ENCODE measurements around the gene CYGB.
A peak's percentile ranks its signal among the peaks of the same experiment; 100 is the strongest.
"Not testable (repeated sequence)": the region's sequence is repeated elsewhere in the genome, so short reads cannot be mapped to it uniquely, and the experiment has no call there.

CYGB gene

GRCh38 chr17:76540381-76541300 lies 3.1 kb upstream of the CYGB start:
- Histone ChIP-seq H3K9me3 (ENCODE audit: control insufficient read depth, insufficient read depth, low read length) (no peaks in the 10 kb centered on the region), H3K9ac (ENCODE audit: low read depth, low read length) (peak overlapping the region; percentile 25; the same call in 1 of the 2 replicates), H3K4me1 (ENCODE audit: insufficient read depth, low read length) (peaks cover 35% of the 10 kb centered on the region), H3K36me3 (ENCODE audit: insufficient read depth, low read length) (no peaks in the 10 kb centered on the region)

DNA sequence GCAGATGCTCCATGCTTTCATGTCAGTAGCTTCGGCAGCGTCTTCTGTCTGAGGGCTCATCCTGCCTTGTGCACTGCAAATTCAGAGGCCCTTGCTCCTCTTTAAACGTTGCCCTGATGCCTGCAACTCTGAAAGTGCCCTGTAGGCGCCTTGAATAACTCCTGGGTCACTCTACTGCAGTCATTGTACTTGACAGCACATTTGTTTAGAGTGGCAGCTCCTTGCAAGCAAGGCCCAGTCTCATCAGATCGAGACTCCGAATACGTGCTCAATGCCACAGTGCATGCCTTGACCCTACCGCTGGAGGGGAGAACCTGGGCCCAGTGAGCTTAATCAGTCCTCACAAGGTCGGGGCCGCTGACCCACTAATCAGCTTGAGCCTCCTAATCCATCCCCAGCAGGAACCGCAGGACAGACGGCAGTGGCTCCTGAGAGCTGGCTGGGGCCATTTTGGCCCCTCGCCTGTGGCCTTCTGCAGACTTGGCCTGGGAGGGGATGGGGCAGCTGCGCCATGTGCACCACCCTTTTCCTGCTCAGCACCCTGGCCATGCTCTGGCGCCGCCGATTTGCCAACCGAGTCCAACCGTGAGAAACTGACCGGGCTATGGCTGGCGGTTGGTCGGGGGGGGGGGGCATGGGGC lies 2.2 kb upstream of the CYGB start, which contains the start of gene PRCD:
PRCD (plus strand) TSS at position 414 of the 641 bp plus-strand sequence; CDS start at position 512, 98 bp downstream.
- peaks cover 41% of the 10 kb centered on the region for H3K4me1 ChIP-seq (ENCODE audit: insufficient read depth, low read length)
- peak within 1 kb of the TSS; percentile 25; the same call in 1 of the 2 replicates for H3K9ac ChIP-seq (ENCODE audit: low read depth, low read length)
- no peaks in the 10 kb centered on the region for H3K9me3 ChIP-seq (ENCODE audit: control insufficient read depth, insufficient read depth, low read length)
- H3K36me3 ChIP-seq (ENCODE audit: insufficient read depth, low read length) = no peaks in the 10 kb centered on the region

- Histone ChIP-seq H3K9me3 (ENCODE audit: control insufficient read depth, insufficient read depth, low read length) (no peaks in the 10 kb centered on the region), H3K36me3 (ENCODE audit: insufficient read depth, low read length) (no peaks in the 10 kb centered on the region), H3K9ac (ENCODE audit: low read depth, low read length) (peak overlapping the region; percentile 61; the same call in 1 of the 2 replicates), H3K4me1 (ENCODE audit: insufficient read depth, low read length) (peaks cover 36% of the 10 kb centered on the region)
Observed at GRCh38 chr17:76538941-76539570, 1.5 kb upstream of the CYGB start.

DNA sequence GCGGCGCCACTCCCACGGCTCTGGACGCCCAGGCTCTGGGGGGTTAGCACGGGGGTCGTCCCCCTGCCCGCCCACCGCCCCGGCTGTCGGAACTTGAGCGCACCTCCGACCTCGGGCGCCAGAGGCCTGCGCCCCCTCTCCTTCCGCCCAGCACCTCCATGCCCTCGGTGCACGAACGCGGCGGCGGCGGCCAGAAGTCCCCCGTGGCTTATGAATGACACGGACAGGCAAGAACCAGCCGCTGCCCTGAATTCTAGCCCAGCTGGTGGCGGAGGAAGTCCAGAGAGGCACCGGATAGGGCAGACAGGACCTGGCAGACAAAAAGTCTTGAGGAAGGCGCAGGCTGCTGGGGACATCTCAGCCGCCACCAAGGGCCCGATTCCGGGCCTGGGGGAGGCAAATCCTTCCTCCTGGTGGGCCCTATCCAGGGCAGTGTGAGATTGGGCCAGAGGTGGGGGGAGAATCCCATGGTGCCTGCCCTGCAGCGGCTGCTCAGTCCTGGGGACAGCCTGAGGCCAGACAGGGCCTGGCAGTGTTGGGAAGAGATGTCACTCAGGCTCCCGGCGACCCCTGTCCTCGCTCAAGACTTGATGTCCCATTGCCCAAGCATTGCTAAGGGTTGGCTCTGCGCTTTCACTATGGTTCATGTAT lies 897 bp upstream of the CYGB start:
- Histone ChIP-seq H3K9ac (ENCODE audit: low read depth, low read length) (peak overlapping the region; percentile 61), H3K4me1 (ENCODE audit: insufficient read depth, low read length) (peaks cover 30% of the 10 kb centered on the region), H3K36me3 (ENCODE audit: insufficient read depth, low read length) (no peaks in the 10 kb centered on the region), H3K9me3 (ENCODE audit: control insufficient read depth, insufficient read depth, low read length) (no peaks in the 10 kb centered on the region)

DNA sequence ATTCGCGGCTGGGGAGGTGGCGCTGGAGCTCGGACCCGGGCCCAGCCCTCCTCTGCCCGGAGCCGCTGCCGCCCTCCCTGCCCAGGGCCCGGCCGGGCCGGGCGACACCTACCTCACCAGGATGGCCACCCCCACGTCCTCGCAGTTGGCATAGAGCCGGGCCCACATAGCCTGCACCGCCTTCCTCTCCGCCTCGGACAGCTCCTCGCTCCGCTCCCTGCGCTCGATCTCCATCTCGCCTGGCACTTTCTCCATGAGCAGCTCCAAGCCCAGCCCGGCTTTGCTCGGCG lies 276 bp downstream of the CYGB start:
- H3K9me3 ChIP-seq (ENCODE audit: control insufficient read depth, insufficient read depth, low read length) = no peaks in the 10 kb centered on the region
- peak overlapping the region; percentile 52; the same call in 1 of the 2 replicates for H3K9ac ChIP-seq (ENCODE audit: low read depth, low read length)
- peaks cover 27% of the 10 kb centered on the region for H3K4me1 ChIP-seq (ENCODE audit: insufficient read depth, low read length)
- H3K36me3 ChIP-seq (ENCODE audit: insufficient read depth, low read length) = no peaks in the 10 kb centered on the region

DNA sequence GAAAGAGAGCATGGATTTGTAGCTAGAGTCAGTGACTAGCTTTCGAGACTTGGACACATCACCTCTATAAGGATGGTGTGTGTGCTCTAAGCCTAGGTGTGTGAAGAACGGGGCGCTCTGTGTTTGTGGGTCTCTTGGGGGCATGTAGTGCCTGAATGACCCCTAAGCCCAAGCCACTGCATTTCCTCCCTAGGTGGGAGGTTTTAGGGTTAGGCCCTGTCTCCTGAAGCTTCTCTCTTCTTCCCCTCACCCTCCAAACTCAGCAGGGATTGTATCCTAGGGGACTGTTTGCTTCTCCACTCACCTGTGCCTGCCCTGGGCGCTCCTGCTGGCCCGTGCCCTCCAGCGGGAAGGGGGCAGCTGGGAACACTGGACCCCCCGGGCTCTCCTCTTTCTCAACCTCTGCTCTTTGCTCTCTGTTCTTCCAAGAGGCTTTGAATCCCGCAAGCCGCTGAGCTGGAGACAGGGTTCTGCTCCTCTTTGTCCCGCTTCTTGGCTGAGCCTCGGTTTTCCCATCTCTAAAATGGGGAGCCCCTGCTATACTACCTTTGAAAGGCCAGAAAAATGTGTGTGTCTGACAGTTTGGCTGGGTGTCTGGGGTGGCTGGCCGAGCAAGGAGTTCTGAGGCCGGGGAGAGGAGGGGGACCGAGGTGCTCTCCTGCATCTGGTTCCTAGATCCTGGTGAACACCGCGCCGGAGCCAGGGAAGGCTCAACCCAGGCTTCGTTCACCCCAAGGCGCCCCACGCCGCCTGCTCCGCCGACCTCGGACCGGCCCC lies 810 bp downstream of the CYGB start:
- Histone ChIP-seq H3K4me1 (ENCODE audit: insufficient read depth, low read length) (peaks cover 30% of the 10 kb centered on the region), H3K9ac (ENCODE audit: low read depth, low read length) (peak overlapping the region; percentile 52; the same call in 1 of the 2 replicates), H3K9me3 (ENCODE audit: control insufficient read depth, insufficient read depth, low read length) (no peaks in the 10 kb centered on the region), H3K36me3 (ENCODE audit: insufficient read depth, low read length) (no peaks in the 10 kb centered on the region)

- no peak overlapping the region for H3K9ac ChIP-seq (ENCODE audit: low read depth, low read length)
- H3K9me3 ChIP-seq (ENCODE audit: control insufficient read depth, insufficient read depth, low read length) = no peaks in the 10 kb centered on the region
- H3K4me1 ChIP-seq (ENCODE audit: insufficient read depth, low read length) = peaks cover 30% of the 10 kb centered on the region
- H3K36me3 ChIP-seq (ENCODE audit: insufficient read depth, low read length) = no peaks in the 10 kb centered on the region
Observed at GRCh38 chr17:76535788-76536510, 1.6 kb downstream of the CYGB start.

- H3K9ac ChIP-seq (ENCODE audit: low read depth, low read length) = no peak overlapping the region
- H3K36me3 ChIP-seq (ENCODE audit: insufficient read depth, low read length) = no peaks in the 10 kb centered on the region
- H3K9me3 ChIP-seq (ENCODE audit: control insufficient read depth, insufficient read depth, low read length) = no peaks in the 10 kb centered on the region
- peaks cover 38% of the 10 kb centered on the region for H3K4me1 ChIP-seq (ENCODE audit: insufficient read depth, low read length)
Observed at GRCh38 chr17:76534831-76535732, 2.4 kb downstream of the CYGB start.

- peaks cover 43% of the 10 kb centered on the region for H3K4me1 ChIP-seq (ENCODE audit: insufficient read depth, low read length)
Observed at GRCh38 chr17:76533640-76534359, 3.7 kb downstream of the CYGB start.

GRCh38 chr17:76532072-76532651 lies 5.3 kb downstream of the CYGB start:
- no peaks in the 10 kb centered on the region for H3K9me3 ChIP-seq (ENCODE audit: control insufficient read depth, insufficient read depth, low read length)
- H3K4me1 ChIP-seq (ENCODE audit: insufficient read depth, low read length) = peaks cover 44% of the 10 kb centered on the region
- no peak overlapping the region for H3K9ac ChIP-seq (ENCODE audit: low read depth, low read length)
- H3K36me3 ChIP-seq (ENCODE audit: insufficient read depth, low read length) = no peaks in the 10 kb centered on the region

More at GRCh38 chr17:76533640-76534359, 3.7 kb downstream of the CYGB start:
- H3K36me3 ChIP-seq (ENCODE audit: insufficient read depth, low read length); H3K9me3 ChIP-seq (ENCODE audit: control insufficient read depth, insufficient read depth, low read length); H3K9ac ChIP-seq (ENCODE audit: low read depth, low read length): not testable (repeated sequence)

DNA sequence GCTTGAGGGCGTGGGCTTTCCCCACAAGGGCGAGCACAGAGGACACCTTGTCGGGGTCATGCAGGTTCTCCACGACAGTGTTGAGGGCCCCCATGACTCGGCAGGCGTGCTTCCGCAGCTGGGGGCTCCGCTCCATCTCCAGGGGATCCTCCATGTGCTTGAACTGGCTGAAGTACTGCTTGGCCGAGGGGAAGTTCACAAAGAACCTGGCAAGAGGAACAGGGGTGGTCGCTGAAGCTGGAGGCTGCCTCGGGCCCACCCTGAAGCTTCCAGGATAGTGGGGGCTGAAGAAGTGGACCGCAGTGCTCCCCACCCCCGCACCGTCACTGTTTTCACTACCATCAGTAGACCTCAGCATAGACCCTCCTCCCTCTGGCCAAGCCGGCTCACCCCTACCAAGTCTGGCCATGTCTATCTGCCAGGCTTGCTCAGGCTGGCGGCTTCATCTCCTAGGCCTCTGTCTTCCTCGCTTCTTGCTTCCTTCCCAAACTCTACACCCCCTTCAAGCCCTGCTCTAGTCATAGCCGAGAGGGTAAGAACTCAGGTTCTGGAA lies 5.9 kb downstream of the CYGB start:
- Histone ChIP-seq H3K4me1 (ENCODE audit: insufficient read depth, low read length) (peaks cover 44% of the 10 kb centered on the region), H3K9me3 (ENCODE audit: control insufficient read depth, insufficient read depth, low read length) (no peaks in the 10 kb centered on the region), H3K36me3 (ENCODE audit: insufficient read depth, low read length) (no peaks in the 10 kb centered on the region), H3K9ac (ENCODE audit: low read depth, low read length) (no peak overlapping the region)
